Activated CD4-positive, alpha-beta T cell treated with anti-CD3 and anti-CD28 coated beads, Interleukin-10, Interleukin-2, amounts not matched to agents 100 ng/mL and 50 ng/mL, durations not matched to agents 16 hours and 8 hours (primary cell): ENCODE data around the gene FAM3D.

Experiments
- DNase-seq: peaks from one replicate; pipeline ENCODE4 v3.0.0-alpha.2; 2020

FAM3D gene

DNA sequence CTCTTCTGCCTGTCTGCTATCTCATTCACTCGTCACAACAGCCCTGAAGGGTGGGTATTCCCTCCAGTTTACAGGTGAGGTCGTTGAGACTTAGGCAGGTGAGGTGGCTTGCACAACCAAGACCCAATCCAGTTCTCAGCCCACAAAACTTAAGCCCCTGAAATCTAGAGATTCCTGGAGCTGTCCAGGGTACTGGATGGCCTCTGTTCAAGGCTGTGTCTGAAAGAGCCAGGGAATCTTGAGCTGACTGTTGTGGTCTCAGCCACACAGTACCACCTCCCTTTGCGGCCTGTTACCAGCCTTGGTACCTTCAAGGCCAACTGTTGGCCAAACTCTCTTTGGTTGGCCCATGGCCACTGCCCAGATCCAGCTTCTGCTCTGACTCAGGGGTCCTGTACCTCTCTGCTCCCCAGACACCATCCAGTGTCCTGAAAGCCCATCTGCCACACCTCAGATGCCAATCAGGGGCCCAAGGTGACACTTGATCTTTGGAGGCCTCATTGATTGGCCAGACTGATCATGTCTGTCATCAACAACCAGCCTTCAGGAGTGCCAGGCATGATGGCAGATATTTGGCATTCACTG lies 78.5 kb downstream of the FAM3D start:
- DNase-seq = no peak

DNA sequence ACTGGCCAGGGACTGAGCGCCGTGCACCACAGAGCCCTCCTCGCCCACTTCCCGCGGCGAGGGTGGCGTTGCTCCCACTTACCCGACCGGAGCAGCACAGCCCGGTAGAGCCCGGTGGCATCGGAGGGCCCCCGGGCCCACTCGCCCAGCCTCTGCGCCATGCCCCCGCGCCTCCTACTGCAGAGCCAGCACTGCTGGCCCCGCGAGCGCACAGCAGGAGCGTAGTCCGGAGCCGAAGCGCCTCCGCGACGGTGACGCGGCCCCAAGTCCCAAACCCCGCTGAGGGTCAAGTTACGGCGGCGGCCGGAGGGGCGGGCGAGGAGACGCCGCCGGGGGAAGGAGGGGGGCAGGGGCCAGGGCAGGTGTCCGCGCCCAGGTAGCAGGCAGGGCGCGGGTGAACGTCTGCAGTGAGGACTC lies 79.8 kb downstream of the FAM3D start:
- no peak for DNase-seq

DNA sequence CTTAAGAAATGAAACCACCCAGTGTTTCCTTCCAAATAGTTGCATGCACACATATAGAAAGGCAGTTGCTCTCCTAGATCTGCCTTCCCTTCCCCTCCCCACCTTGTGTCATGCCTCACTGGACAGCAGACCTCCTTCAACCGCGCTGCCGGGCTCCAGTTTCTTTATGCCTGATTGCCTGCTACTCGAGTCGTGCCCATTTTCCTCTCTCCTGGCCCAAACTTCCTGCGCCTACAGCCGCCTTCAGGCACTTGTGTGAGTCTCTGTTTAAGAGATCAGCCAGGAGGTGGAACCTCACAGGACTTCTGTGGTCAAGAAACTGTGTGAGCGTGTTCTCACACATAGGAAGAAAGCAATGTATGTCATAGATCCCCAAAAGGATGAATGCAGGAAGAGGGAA lies 80.6 kb downstream of the FAM3D start:
- no peak for DNase-seq

DNA sequence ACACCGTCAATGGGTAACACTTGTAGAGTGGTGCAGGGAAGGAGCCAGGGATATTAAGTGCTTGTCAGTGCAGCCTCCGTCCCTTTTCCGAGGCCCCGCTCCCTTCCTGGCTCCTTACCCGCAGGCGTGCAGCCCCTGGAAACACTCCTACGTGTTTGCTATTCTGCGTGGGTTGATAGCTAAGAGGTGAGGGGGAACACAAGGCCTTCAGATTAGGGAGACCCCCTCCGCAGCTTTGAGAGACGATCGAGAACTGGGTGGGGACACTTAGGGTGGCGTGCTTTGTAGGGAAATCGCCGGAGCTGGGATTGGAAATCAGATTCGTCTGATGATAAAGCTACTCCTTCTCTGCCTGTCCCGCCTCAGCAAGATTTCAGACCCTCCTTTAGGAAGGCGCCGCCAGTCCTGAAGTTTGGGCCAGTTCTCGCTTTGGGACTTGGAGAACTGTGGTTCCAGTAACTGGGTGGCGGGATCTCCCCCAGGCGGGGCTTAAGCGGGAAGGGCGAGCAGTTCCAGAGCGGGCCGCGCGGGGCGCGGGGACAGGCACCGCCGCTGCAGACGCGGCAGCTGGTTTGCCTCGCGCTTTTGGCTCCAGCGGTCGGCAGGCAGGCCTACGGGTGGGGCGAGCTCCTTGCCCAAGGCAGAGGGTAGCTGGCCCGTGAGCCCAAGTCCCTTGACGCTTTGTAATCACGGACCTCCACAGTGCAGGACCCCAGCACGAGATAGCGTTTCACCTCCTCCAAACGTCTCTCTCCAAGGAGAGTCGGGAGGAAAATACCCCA lies 81.4 kb downstream of the FAM3D start:
- peak; percentile 75 for DNase-seq

DNA sequence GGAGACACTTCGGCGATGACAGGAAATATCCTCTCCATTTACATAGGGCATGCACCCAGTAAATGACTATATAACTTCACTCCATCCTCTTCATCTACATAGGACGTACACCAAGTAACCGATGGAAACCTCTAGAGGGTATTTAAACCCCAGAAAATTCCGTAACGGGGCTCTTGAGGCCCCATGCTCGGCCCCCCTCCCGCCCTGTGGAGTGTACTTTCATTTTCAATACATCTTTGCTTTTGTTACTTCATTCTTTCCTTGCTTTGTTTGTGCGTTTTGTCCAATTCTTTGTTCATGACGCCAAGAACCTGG lies 81.9 kb downstream of the FAM3D start:
- no peak for DNase-seq
